GM19438 (cell line): ENCODE results near the gene MFF.

Experiments
- ATAC-seq: cut with Tn5 transposase; IDR thresholded peaks from one replicate; pipeline ENCODE4 v1.9.1; 2021; ENCODE audit warnings: low read depth; ENCODE audit not compliant: unreplicated experiment

The MFF gene, protein sequence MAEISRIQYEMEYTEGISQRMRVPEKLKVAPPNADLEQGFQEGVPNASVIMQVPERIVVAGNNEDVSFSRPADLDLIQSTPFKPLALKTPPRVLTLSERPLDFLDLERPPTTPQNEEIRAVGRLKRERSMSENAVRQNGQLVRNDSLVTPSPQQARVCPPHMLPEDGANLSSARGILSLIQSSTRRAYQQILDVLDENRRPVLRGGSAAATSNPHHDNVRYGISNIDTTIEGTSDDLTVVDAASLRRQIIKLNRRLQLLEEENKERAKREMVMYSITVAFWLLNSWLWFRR

DNA sequence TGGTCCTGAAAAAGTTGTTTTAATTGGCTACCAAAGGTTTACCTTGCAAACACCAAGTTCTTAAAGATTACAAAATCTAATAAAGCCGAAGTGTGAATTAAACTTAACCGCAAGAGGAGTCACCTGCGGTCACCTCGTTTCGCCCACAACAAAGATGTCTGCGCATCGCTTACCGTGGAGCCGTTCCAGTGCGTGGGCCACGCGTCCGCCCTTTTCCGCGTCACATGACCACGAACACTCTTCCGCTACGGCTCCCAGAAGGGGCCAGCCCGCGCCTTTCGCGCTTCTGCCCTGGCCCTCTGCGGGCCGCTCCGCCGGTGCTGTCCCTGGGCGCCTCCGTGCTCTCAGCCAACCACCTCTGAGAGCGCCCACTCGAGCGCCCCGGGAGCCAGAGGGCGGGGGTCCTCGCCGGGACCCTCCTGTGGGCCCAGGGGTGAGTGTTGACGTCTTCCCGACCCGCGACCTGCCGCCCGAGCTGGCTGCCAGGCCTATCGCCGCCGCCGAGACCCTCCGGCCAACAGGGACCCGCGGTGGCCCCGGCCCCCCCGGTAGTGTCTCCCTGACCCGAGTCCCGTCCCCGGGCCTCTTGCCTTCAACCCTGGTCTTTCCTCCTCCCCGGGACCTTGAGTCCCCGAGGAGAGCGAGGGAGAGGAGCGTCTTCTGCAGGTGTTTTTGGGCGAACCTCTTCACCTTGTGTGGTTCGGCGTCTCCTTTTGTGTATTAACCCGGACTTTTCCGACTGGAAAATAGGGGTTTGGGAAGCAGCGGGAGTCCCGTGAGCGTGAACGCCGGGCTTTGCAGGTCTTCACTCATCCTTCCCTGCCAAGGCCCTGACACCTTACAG lies at the start of gene MFF:
MFF (plus strand) TSS at position 257 of the 844 bp plus-strand sequence. CDS start 5,415 bp downstream, outside the sequence.
- ATAC-seq = peak; percentile 96

DNA sequence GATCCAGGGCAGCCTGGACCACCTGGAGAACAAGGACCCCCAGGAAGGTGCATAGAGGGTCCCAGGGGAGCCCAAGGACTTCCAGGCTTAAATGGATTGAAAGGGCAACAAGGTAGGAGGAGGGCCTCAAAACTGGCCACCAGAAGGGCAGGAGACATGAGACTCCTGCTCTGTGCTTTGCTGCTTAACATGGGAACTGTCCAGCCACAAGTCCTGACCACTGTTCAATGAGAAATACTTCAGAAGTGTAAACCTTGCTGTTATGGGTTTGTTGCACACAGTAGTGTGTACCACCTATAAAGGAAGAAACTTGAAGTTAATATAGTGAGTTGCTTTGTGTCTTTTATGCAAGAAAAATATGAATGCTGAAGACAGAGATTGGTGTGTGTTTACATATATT lies 44.2 kb upstream of the MFF start:
- no peak for ATAC-seq

DNA sequence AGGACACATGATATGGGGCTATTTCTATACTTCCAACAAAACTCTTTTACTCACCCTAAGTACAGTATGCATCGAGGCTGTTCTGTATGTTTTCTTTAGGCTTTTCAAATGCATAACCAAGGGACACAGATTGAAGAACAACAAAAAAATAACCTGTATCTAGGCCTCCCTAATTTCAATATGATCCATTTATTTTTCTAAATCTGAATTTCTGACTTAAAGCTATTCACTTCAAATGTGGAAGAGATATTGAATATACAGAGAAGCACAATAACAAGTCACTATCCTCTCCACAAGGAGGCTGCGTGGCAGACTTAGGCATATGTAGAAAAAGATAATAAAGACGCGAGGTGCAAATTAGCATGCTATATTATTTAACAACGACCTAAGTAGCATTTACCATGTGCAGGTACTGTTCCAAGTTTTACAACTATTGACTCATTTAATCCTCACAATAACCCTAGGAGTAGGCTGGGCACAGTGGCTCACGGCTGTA lies 39.3 kb upstream of the MFF start:
- ATAC-seq = no peak

DNA sequence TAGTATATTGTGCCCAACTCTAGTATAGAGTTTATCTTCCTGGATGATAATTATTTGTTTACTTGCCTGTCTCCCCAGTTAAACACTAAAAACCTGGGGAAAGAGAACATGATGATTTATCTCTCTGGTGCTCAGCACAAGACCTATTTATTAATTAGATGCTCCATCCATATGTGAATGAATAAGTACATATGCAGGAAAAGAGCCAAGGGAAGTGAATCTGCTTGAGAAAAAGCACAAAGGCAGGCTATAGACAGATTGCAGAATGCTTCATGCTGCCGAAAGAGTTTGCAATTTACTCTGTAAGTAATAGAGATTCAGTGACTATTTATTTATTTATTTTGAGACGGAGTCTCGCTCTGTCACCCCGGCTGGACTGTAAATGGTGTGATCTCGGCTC lies 37.3 kb upstream of the MFF start:
- no peak for ATAC-seq

DNA sequence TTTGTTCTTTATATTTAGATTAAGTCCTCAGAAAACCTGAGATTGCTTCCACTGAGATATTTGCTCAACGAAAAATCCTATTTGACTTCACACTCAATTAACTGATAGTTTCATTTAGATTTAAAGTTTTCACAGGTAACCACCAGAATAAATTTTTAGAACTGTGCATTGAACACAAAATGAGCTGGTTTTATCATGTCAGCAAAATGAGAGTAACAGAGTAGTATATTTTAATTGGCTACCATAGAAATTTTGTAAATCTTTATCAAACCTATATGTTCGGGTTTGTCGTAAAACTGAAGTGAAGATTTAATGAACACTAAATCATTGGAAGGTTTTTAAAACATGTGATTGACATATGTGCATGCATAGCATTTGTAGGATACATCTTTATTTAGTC lies 32.7 kb upstream of the MFF start:
- ATAC-seq = no peak

DNA sequence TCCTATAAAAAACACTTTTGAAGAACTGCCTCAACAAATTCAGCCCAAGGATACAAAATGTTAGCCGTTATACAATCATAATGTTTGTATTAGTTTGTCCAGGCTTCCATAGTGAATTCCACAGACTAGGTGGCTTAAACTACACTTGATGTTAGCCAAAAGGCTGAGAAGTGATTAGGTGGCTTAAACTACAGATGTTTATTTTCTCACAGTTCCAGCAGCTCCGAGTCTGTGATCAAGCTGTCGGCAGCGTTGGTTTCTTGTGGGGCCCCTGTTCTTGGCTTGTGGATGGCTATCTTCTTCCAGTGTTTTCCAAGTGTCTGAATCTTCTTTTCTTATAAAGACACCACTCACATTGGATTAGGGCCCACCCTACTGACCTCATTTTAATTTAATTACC lies 31.5 kb upstream of the MFF start:
- no peak for ATAC-seq

DNA sequence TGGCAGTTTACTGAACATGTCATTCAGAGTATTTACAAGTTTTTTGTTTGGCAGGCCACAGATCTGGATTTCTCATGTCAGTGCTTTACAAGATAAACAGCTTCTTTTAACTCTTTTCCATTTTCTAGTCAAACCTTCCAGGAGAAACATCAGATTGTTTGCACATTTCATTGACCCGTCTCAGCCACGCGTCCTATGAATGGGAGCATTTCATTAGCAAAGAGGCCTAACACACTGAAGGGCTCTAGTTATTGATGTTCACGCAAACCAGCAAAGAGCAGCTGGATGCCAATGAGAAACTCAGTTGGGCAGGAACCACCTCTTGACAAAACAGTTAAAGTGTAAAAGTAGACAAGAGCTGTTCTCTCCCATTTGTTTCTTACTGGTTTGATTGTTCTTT lies 29.2 kb upstream of the MFF start:
- ATAC-seq = no peak

DNA sequence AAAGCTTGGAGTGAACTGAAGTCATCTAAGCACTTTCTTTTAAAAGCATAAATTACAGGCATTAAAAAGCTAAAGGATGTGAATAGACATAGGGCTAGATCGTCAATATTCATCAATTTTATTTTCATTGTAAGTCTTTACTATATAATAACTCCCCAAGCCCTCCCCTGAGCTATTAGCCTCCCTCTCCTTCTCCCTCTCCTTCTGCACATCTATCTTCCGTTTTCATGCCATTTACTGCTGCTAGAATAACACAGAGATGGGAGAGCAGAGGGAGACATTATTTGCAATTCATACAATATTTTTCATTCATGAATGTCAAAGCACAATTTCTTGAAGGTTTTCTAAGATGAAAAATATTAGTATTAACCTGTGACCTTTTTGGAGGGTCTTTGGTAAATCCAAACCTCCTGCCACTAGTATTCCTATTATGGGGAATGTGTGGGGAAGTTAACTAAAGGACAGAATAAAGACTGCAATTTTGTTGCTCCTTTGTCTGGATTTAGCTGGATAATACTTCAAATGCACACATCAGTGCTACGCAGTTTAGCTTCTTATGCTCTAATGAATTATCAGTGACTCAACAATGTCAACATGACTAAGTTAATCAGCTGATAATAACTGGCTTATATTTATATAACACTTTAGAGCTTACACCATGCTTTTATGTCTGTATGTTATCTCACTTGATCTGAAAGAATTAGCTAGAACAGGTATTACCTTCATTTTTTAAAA lies 28.2 kb upstream of the MFF start:
- ATAC-seq = no peak

DNA sequence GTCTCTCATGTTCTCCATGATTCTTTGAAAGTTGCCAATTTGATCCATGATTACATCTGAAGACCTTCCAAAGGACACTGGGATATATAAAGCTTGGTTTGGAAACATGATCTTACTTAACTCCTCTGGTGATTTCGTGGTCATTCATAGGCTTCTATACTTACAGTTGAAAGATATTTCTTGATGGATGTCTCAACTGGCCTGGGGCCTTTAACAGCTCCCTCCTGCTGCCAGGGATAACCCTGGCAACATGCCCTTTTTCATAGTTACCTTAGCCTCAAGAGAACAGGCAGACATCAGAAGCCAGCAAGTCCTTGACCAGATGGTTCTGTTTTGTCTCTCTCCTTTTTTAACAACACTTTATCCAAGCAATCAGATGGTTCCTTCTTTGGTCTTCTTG lies 23.5 kb upstream of the MFF start:
- no peak for ATAC-seq

DNA sequence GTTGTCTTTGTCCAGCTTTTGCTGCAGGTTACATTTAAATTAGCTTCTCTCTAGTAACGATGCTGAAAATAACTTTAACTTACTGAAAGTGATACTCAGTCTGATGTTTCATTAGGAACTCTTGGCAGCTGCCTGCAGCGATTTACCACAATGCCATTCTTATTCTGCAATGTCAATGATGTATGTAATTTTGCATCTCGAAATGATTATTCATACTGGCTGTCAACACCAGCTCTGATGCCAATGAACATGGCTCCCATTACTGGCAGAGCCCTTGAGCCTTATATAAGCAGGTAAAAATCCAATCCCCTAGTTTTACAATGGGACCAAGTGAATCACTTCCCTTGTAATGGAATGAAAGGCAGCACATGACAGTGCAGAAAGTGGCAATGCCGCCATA lies 16.3 kb upstream of the MFF start:
- ATAC-seq = peak; percentile 73

DNA sequence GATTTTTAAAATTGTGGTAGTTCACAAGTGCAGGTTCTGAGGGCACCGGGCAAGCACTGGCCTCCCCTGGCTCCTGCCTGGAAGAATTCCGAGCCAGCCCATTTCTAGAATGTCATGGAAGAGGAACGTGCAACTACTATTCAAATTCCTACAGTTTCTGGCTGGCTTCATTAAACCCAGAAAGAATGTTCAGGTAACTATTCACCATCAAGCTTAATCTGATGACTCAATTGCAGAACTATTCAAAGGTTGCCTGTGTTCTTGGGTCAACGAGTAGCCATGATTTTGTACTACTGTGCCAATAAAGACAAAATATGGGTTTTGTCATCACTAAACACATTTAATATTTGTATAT lies 14.3 kb upstream of the MFF start:
- ATAC-seq = no peak

DNA sequence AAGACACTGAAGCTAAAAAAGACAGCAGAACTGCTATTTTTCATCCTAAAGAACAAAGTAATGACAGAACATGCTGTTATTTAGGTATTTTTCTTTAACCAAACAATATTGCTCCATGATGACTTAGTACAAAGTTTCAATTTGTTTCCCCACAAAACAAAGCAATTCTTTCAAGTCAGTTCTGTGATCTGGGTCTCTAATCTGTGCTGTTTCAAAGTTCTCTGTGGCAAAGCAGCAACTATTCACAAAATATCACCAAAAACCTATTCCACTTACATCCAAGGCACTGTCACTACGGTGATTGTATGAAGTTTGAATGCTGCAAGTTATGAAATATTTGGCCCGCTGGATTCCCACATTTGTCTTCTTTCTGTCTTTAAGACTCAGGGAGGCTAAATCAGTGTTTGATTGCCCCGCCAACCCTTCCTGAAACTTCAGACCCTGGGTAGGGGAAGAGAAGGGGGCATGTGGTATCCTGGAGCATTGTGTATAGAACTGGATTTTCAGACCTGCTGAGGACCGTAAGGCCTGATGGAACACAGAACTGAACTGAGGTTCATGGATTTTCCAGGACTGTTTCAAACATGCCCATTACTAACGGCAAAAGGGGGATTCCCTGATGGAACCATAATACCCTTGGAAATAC lies 13.1 kb upstream of the MFF start:
- no peak for ATAC-seq

DNA sequence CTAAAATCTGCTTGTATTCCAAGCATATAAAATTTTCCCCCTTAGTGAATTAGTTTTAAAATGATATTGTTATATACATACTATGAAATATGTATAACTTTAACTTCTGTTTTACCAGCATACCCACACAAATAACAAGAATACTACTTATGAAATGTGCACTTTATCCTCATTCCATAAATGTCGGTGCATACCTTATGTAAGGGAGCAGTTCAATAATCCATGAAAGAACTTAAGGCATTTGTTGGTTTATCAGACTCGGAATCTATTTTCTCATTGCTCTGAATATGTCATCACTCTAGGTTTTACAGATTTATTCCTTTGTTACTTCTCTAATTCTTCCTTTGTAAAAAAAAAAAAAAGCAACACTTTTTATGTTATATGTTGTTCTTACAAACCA lies 12.5 kb upstream of the MFF start:
- no peak for ATAC-seq

DNA sequence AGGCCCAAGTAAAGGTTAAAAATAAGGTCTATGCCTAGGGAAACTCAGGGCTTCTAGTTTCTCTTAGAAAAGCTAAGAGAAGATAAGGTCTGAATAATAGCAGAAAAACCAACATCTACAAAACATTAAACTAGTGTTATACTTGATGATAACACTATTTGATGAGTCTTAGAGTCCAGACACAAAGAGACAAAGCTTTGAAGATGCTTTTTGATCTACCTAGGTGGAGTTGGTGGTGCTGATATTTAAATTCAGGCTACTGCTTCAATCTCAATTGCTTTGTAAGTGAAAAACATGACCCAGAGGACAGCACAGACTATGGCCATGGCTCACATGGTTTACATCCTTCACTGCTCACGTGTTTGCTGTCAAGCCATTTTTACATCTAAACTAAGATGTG lies 11.7 kb upstream of the MFF start:
- no peak for ATAC-seq

DNA sequence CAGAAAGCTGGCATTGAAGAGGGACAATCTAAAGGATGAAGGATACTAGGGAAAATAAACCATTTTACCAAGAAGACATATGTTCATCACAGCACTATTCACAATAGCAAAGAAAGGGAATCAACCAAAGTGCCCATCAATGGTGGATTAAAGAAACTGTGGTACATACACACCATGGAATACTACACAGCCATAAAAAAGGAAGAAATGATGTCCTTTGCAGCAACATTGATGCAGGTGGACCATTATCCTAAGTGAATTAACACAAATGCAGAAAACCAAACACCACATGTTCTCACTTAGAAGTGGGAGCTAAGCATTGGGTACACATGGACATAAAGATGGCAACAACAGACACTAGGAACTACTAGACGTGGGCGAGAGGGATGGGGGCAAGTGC lies 7.2 kb upstream of the MFF start:
- ATAC-seq = no peak

DNA sequence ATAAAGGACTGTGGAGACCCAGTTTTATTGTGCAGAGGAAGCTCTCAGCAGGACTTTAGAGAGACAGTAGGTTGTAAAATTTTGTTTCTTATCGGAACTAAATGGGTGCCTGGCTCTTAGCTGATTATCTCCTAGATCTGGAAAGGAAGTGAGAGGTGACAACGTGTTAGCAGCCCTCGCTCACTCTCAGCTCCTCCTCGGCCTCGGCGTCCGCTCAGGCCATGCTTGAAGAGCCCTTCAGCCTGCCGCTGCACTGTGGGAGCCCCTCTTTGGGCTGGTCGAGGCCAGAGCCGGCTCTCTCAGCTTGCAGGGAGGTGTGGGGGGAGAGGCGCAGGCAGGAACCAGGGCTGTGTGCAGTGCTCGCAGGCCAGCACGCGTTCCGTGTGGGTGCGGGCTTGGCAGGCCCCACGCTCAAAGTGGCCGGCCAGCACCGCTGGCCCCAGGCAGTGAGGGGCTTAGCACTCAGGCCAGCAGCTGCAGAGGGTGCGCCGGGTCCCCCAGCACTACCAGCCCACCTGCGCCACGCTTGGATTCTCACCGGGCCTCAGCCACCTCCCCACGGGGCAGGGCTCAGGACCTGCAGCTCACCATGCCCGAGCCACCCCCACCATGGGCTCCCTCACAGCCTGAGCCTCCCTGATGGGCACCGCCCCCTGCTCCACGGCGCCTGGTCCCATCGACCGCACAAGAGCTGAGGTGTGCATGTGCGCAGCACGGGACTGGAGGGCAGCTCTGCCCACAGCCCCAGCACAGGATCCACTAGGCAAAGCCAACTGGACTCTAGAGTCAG lies 4.6 kb upstream of the MFF start:
- no peak for ATAC-seq

DNA sequence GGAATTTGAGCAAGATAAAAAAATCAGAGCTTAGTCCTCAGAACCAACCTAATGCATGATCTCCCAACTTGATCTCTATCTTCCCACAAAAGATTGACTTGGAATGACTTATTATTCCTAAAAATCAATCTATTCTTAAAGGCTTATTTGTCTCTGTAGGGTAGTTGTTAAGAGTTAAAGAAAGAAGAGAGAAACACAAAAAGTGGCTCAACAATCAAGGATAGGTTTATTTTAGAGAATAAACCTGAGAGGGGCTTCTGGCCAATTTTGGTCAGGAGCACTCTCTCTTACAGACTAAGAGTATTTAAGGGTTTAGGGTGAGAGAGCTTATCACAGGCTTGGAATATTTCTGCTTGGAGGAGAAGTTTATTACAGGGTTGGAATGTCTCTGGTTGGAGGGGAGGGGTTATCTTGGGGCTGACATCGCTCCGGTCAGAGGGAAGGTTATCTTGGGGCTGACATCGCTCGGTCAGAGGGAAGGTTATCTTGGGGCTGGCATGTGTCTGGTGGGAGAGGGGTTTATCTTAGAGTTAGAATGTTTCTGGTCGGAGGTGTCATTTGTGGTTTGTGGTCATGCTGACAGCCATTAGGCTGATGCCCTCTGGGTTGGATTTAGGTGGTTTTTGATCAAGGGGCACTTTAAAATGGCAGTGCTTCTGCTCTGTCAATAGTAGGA lies 2.4 kb upstream of the MFF start:
- no peak for ATAC-seq

DNA sequence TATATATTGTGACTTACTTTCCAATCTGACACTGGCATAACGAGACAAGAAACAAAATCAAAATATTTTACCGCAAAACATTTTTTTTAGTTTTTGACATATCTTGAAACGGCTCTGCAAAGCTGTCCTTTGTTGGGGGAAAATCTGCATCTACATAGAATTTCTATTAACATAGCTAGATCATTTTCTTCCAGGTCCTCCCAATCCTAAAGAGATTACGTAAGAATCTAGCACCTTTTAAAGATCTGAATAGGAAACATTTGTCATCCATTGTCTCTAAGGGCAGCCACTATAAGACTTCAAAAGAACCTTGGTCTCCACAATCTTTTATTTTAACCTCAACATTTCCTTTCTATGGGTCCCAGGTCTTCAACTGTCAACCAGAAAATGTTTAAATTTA lies 1.2 kb upstream of the MFF start:
- no peak for ATAC-seq

DNA sequence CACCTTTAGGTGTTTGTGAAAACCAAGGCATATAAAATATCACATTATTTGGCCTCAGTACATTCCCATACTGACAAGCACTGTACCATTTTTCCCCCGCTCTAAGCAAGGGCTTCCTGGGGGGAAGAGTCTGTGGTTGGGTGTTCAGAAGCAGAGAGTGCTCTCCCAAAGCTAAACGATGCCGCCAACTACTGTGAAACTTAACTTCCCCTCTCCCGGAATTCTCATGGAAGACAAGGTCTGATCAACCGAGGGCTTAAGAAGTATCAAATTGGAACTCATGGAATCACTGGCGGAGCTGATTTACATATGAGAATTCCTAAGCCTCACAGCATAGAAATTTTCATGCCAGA lies 433 bp upstream of the MFF start:
- peak; percentile 11 for ATAC-seq

DNA sequence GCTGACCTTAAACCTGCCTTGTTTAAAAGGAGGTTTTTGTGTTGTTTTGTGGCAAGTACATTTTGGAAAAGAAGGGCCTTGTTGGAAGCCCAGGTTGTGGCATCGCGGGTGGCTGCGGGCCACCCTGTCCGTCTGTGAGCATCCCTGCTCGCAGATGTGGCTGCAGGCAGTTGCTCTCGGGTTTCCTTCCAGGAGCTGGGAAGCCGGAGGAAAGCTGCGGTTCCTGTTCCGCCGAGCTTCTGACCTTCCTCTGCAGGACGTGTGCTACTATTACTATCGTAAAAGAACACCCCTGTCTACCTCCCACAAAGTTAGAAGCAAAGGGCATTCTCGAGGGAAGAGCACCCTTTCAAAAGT lies 766 bp downstream of the MFF start:
- peak; percentile 15 for ATAC-seq
